ENCODE measurements around the gene ZNF22. TPM values are rescaled to one million over a fixed set of nuclear protein-coding genes. Genes with fewer than 3 reads are reported as not detected.

ZNF22 gene
- total and polyA plus RNA-seq, 7 donors: 5.9 to 15.9 (median 12.8) TPM

DNA sequence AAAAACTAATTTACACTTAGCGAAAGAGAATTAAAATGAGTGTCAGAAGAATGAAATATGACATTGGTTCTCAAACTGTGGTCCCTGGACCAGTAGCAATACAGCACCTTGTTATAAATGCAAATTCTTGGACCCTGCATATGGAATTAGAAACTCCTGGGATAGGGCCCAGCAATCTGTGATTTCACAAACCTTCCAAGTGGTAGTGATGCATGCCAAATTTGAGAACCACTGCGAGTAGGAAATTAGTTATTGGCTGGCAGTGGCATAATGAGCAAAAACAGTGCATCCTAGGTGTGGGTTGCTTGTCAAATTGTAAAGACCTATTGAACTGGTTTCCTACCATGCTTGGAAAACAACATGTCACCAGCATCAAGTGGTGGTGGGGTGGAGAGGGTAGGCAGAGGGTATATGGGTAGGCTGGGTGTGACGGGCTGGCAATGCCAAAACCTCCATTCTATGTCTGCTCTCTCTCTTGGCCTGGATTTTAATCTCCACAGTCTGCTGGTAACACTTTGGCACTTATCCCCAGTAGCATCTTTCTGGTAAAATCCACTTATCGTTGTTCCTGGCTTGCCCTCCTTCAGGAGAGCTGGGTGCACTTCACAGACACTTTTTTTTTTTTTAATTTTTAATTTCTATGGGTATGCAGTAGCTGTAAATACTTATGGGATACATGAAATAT is 50.0 kb downstream of the ZNF22 start:
- Histone ChIP-seq H3K4me3 (no peak overlapping the region), H3K9me3 (no peaks in the 10 kb centered on the region), H3K36me3 (ENCODE audit: insufficient read depth in 1 of 2, low read depth in 1 of 2) (no peaks in the 10 kb centered on the region), H3K27me3 (ENCODE audit: insufficient read depth in 3 of 3, low read length in 2 of 3) (no peaks in the 10 kb centered on the region), H3K27ac (no peak overlapping the region), H3K4me1 (no peaks in the 10 kb centered on the region)
- DNase-seq: no peak
- TF ChIP-seq, protein P1, sequence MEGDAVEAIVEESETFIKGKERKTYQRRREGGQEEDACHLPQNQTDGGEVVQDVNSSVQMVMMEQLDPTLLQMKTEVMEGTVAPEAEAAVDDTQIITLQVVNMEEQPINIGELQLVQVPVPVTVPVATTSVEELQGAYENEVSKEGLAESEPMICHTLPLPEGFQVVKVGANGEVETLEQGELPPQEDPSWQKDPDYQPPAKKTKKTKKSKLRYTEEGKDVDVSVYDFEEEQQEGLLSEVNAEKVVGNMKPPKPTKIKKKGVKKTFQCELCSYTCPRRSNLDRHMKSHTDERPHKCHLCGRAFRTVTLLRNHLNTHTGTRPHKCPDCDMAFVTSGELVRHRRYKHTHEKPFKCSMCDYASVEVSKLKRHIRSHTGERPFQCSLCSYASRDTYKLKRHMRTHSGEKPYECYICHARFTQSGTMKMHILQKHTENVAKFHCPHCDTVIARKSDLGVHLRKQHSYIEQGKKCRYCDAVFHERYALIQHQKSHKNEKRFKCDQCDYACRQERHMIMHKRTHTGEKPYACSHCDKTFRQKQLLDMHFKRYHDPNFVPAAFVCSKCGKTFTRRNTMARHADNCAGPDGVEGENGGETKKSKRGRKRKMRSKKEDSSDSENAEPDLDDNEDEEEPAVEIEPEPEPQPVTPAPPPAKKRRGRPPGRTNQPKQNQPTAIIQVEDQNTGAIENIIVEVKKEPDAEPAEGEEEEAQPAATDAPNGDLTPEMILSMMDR (IDR thresholded peaks at IDR 0.05): no peak
- 38 to 49% (median 40%) methylated on average over 4 of the region's 4 CpGs for WGBS, 3 donors
- no peak for ATAC-seq
- intact Hi-C loops (cut with DNase I): no loop called here

DNA sequence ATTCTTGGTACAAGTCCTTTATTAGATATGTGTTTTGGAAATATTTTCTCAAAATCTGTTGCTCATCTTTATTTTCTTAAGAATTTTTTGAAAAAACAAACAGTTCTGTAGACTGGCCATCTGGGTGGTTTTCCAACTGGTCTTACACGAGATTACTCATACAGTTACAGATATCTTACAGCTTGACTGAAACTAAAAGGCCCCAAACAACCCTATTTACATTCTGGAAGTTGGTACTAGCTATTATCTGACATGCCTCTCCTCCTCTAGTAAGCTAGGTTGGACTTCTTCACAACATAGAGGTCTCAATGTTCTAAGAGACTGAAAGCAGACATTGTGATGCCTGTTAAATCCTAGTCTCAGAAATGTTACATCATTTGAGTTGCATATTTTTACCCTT is 52.0 kb downstream of the ZNF22 start:
- Histone ChIP-seq H3K27me3 (ENCODE audit: insufficient read depth in 3 of 3, low read length in 2 of 3) (no peaks in the 10 kb centered on the region), H3K27ac (no peak overlapping the region), H3K36me3 (ENCODE audit: insufficient read depth in 1 of 2, low read depth in 1 of 2) (no peaks in the 10 kb centered on the region), H3K4me1 (no peaks in the 10 kb centered on the region), H3K9me3 (no peaks in the 10 kb centered on the region), H3K4me3 (no peak overlapping the region)
- 45 to 51% (median 46%) methylated on average over 1 of the region's 1 CpG for WGBS, 3 donors
- ATAC-seq (no peak), DNase-seq (no peak)
- TF ChIP-seq, protein P1 (IDR thresholded peaks at IDR 0.05): no peak
- intact Hi-C loops (cut with DNase I): no loop called here

DNA sequence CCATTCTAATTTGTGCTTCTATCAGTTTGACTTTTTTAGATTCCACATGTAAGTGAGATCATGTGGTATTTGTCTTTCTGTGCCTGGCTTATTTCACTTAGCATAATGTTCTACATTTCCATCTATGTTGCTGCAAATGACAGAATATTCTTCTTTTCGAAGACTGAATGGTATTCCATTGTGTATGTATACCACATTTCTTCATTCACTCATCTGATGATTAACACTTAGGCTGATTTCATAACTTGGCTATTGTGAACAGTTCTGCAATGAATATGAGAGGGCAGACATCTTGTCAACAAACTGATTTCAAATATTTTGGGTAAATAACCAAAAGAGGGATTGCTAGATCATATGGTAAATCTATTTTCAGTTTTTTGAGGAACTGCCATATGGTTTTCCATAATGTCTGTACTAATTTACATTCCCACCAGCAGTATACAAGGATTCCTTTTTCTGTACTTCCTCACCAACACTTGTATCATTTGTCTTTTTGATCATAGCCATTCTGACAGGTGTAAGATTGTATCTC is 52.9 kb downstream of the ZNF22 start:
- Histone ChIP-seq H3K36me3 (ENCODE audit: insufficient read depth in 1 of 2, low read depth in 1 of 2) (no peaks in the 10 kb centered on the region), H3K27me3 (ENCODE audit: insufficient read depth in 3 of 3, low read length in 2 of 3) (no peaks in the 10 kb centered on the region), H3K4me1 (no peaks in the 10 kb centered on the region), H3K4me3 (no peak overlapping the region), H3K9me3 (no peaks in the 10 kb centered on the region), H3K27ac (no peak overlapping the region)
- intact Hi-C loops (cut with DNase I): no loop called here
- DNase-seq (no peak), ATAC-seq (no peak)
- TF ChIP-seq, protein P1 (IDR thresholded peaks at IDR 0.05): no peak
- WGBS, 3 donors: 78 to 81% (median 80%) methylated on average over 1 of the region's 1 CpG

Other genes starting within 250 kb of the ZNF22 start
- not detected for gene TMEM72, start 89.6 kb upstream of the ZNF22 start, total RNA-seq
- gene TMEM72, start 89.6 kb upstream of the ZNF22 start, polyA plus RNA-seq: not detected
- 10 to 100 TPM; 15.2 to 44.0 (median 30.5) TPM for gene RASSF4, start 41.1 kb upstream of the ZNF22 start, total RNA-seq
- gene RASSF4, start 41.1 kb upstream of the ZNF22 start, polyA plus RNA-seq: 10 to 100 TPM; 11.1 to 18.9 (median 17.0) TPM
- 10 to 100 TPM; 28.2 to 37.4 (median 36.8) TPM for gene DEPP1, start 22.1 kb upstream of the ZNF22 start, total RNA-seq
- 100 to 1,000 TPM in 1 of 3 donors, 10 to 100 TPM in 2; 53.6 to 102 (median 79.3) TPM for gene DEPP1, start 22.1 kb upstream of the ZNF22 start, polyA plus RNA-seq